Stimulated activated CD8-positive, alpha-beta memory T cell treated with anti-CD3 and anti-CD28 coated beads, Interleukin-12 subunit alpha, Interleukin-12 subunit beta, amount 100 ng/mL, for 4 hours (primary cell): Measurements from ENCODE around the gene TREH.

Experiments used
- DNase-seq: peaks from one replicate; pipeline ENCODE4 v3.0.0-alpha.2; 2020; ENCODE audit warnings: low read depth

TREH gene

GRCh38 chr11:118610773-118611432 lies 68.5 kb downstream of the TREH start:
- peak; percentile 78 for DNase-seq

GRCh38 chr11:118610225-118610772 lies 69.2 kb downstream of the TREH start:
- DNase-seq: no peak

- DNase-seq: peak; percentile 23
These were observed 69.8 kb downstream of the TREH start for GRCh38 chr11:118609380-118610224.

- DNase-seq: peak; percentile 84
These were observed 70.9 kb downstream of the TREH start for GRCh38 chr11:118608360-118609227.

GRCh38 chr11:118607401-118608359 lies 71.8 kb downstream of the TREH start, which contains the start of gene PHLDB1:
PHLDB1 (plus strand) TSS chr11:118607615; CDS start chr11:118613837, 6,222 bp downstream.
- peak; percentile 33 for DNase-seq
